ENCODE measurements around the gene HRH1. TPM values are rescaled to one million over a fixed set of nuclear protein-coding genes. Genes with fewer than 3 reads are reported as not detected.
"Not testable (repeated sequence)": the region's sequence is repeated elsewhere in the genome, so short reads cannot be mapped to it uniquely, and the experiment has no call there.

HRH1 gene
- total RNA-seq, 1 donor from 2014 or later, result 15.2 TPM

GRCh38 chr3:11201251-11202019, 47.1 kb downstream of the HRH1 start:
- no peak for DNase-seq (ENCODE audit: low spot score)

DNA sequence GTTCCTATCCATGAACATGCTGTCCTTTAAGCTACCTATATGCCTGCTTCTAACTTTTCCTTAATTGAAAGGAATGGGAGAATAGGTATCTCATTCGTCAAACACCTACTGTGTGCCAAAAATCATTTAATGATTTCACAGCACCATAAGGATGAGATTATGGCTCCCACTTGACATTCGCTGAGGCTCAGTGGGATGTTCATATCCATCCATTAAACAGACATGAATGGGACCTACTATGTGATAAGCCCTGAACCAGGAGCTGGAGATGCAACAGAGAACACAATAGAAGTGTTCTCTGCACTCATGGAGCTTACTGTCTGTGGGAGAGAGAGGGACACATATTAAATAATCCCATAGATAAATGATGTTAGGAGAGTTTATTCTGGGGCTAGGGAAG, 49.7 kb downstream of the HRH1 start:
- DNase-seq (ENCODE audit: low spot score), result no peak

DNA sequence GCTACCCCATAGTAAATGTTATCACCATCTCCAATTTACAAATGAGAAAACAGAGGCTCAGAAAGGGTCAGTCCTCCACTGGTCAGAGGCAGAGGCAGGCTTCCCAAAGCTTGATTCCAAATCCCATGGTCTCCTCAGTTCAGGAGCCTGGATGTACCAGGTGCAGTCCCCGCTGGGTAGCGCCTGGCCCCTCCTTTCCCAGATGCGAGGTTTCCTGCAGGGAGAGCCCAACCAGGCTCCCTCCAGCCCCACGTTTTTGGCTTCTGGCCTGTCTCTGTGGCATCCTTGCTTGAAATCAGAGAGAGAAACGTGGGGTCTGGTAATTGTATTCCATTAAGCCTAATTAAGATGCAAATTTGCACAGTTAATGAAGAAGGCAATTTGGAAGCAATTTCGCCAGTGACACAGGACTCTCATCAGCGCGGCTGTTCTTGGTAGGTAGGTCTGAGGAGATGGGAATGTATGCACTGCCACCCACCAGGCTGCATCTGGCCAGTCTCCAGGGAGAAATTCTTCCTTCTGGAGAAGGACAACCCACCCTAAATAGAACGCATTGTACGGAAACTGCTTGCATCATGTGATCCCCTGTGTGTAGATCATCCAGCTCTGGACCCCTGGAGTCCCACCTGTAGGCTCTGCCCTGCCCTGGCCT, 50.5 kb downstream of the HRH1 start:
- DNase-seq (ENCODE audit: low spot score), result no peak

DNA sequence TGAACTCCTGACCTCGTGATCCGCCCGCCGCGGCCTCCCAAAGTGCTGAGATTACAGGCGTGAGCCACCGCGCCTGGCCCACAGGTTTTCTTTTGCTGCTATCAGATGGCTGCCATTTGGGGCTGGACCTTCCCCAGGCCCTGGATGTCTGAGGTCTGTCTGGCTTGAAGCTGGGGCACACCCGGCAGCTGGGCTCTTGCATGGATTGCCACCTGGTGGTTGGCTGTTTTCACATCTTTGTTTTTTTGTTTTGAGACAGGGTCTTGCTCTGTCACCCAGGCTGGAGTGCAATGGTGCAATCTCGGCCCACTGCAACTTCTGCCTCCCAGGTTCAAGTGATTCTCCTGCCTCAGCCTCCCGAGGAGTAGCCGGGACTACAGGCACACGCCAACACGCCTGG, 51.6 kb downstream of the HRH1 start:
- DNase-seq (ENCODE audit: low spot score), result not testable (repeated sequence)

DNA sequence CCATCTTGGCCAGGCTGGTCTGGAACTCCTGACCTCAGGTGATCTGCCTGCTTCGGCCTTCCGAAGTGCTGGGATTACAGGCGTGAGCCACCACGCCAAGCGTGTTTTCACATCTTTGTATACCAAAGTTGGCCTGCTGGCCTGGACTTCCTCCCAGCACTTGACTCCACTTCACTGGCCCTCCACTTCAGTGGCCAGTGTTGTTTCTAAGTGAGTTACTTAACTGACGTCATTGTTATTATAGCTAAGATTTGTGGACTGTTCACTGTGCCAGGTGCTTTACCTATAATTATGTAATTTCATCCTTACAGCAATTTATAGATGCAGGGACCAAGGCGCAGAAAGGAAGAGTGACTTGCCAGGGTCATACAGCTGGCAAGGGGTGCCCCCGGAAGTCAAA, 52.0 kb downstream of the HRH1 start:
- DNase-seq (ENCODE audit: low spot score), result no peak

DNA sequence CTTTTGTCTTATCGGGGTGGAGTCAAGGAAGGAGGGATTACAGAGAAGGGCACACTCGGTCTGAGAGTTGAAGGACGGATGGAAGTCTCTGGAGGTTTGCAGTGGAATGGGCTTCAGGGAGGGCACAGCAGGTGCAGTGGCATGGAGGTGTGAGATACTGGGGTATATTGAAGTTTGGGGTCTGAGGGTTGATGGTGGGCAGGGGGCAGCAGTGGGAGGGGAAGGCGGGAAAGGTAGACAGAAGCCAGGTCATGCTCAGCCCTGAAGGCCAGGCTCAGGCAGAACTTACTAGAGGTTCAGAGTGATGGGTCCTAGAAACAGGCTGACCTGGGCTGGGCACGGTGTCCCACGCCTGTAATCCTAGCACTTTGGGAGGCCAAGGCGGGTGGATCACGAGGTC, 52.7 kb downstream of the HRH1 start:
- no peak for DNase-seq (ENCODE audit: low spot score)

DNA sequence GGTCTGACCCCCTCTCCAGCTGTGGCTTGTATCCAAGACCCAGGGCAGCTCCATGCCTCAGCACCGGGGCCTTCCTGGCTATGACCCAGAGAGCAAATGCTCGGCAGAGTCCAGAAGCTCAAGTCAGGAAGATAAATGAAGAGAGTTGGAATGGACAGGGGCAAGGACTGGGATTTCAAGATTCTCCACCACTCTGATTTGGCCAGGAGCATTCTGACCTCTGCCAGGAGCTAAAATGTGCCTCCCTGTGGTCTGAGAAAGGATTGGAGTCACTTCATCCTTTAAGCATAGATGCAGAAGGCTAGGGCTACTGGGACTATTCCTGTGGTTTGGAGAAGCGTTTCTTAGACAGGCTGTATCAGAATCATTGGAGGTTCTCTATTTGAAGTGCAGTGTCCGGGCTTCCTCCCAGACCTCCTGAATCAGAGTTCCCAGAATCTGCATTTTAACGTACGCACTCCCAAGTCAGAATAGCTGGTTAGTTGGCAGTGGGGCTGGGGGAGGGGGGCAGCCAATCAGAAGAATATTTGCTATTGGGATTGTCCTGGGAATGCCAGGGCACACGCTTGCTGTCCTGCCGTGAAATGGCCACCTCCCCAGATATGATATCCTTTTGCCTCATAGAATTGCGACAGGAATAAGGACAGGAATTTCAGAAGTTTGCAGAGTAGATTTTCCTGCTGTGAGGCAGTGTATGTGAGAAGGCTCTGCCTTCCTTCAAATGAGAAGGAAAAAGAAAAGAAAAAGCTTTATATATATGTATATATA, 57.4 kb downstream of the HRH1 start:
- no peak for DNase-seq (ENCODE audit: low spot score)

GRCh38 chr3:11212299-11212608, 58.0 kb downstream of the HRH1 start:
- no peak for DNase-seq (ENCODE audit: low spot score)

DNA sequence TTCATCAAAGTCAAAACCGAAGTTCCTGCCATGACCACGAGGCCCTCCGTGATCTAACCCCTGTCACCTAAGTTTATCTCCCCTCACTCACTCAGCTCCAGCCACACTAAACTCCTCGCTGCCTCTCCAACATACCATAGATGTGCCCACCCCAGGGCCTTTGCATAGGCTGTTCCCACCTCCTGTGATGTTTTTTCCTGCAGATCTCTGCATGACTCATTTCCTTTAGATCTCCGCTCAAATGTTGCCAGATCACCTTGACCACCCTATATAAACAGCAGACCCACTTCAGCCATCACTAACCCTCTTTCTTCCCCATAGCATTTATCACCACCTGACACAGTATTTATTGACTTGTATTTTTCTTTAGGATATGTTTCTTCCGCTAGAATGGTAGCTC, 58.5 kb downstream of the HRH1 start:
- DNase-seq (ENCODE audit: low spot score), result no peak

DNA sequence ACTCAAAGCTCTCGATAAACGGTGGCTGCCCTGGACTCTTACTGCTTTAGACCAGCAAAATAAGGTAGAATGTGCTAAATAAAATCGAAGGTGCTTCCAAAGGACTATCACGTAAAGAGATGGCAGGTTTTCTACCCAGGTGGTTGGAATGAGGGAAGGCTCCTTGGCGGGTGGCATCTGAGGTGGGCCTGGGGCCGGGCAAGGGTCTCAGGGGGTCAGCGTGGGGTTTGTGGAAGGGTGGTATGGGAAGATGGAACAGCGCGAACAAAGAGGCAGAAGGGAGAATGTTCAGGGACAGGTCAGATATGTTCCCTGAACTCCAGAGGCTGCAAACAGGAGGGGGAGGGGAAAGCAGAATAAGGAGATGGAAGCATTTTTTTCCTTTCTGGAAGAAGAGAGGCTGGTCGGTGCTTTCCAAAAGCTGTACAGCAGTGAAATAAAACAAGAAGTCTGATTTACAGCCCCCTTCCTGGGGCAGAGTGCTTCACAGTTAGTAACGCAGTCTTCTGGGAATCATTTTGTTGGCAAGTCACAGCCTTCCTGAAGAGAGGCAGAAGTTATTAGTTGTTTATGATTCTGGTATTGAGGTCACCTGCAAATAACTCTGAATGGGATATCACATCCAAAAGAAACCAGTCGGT, 59.6 kb downstream of the HRH1 start:
- no peak for DNase-seq (ENCODE audit: low spot score)

DNA sequence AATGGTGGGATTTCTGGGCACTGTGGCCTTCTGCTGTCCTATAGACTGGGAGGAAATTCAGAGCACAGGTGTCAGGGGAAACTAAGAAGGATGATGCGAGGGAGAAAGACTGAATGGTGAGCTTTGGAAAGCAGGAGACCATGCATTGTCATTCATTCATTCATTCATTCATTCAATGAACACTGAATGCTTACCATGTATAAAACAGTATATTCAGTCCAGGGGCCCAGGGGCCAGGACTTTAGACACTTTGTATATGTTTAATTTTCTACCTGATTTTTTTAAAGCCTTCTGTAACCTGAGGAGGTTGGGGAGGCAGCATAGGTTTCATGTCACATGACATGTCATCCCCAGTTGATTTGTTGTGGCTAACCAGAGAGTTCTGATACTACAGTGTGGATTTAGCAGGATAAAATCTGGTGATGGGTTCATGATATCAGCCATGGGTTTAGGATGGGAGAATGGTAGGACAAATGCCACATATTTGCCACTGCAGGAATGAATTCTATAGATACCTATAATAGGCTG, 60.2 kb downstream of the HRH1 start:
- DNase-seq (ENCODE audit: low spot score), result no peak

GRCh38 chr3:11217370-11217769, 63.1 kb downstream of the HRH1 start:
- DNase-seq (ENCODE audit: low spot score), result not testable (repeated sequence)

DNA sequence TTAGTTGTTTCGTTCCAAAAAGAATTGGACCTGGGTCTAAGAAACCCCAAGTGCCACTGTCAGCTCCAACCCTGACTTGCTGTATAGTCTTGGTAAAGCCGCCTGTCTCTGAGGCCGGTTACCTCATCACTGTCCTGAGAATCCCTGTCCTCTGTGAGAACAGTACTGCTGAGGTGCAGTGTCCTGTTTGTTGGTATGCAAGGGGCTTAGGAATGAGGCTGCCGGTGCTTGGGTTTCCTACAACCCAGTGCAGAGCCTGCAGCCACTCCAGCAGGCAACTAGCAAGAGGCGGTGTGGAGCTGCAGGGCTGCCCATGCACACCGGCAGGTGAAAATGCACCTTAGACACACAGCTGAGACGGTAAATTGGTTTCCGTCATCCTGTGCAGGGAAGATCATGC, 65.9 kb downstream of the HRH1 start:
- DNase-seq (ENCODE audit: low spot score), result no peak

DNA sequence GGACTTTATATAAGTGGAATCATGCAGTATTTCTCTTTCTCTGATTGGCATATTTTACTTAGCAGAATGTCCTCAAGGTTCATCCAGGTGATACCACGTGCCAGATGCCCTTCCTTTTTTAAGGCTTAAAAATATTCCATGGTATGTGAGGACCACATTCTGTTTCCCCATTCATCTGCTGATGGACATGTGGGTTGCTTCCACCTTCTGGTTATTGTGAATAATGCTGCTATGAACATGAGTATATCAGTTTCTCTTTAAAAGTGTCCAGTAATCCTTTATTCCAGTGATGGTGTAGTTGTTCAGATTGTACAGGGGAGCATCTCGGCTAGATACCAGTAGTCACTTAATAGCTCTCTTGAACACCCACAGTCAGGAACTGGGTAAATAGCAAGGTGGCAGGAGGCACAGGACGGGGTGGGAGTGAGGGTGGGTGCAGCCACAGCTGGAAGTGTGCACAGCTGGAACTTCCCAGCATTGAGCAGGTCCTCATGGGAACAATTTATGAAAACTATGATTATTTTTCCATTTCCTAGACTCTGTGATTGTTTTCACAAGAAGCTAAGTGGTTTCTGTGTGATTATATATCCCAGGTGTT, 67.6 kb downstream of the HRH1 start:
- DNase-seq (ENCODE audit: low spot score), result no peak

GRCh38 chr3:11224010-11224409, 69.7 kb downstream of the HRH1 start:
- no peak for DNase-seq (ENCODE audit: low spot score)

DNA sequence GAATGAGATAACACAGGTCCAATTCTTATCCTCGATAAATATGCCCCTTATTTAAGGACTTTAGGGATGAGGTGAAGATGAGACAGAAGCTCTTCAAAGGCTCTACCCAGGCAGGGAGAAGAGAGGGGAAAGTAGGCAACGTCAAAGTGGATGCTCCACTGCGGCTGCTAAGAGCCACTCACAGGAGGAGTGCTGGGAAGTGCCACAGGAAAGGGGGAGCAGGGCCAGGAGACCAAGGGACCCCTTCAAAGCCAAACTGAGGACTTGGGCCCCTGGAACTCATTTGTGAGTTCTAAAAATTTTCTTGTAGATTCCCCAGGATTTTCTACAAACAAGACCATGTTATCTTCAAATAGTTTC, 70.6 kb downstream of the HRH1 start:
- DNase-seq (ENCODE audit: low spot score), result no peak

DNA sequence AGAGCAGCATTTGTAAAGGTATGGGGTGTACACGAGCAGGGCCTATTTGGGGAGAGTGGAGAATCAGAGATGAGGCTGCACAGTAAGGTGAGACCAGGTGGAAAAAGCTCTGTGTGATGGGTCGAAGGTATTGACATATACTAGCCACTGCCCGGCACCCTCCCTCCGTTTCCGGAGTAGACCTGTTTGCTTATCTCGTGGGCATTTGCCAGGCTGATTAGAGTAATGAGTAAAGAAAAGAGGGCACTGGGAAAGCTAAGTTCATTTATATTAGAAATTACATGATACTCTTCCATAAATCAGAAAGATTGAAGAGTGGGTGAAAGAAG, 71.7 kb downstream of the HRH1 start:
- no peak for DNase-seq (ENCODE audit: low spot score)

DNA sequence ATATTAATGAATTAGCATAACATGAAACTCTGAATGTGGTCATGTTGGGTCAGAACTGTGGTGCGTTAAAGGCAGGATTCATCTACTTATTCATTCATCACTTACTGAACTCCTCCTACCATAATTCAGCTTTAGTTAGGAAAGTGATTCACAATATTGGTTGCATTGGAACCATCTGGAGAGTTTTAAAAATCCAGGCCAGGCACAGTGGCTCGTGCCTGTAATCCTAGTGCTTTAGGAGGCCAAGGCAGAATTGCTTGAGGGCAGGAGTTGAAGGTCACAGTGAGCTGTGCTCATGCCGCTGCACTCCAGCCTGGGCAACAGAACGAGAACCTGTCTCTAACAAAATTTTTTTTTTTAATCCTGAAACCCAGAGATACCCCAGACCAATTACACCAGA, 73.7 kb downstream of the HRH1 start:
- DNase-seq (ENCODE audit: low spot score), result no peak

DNA sequence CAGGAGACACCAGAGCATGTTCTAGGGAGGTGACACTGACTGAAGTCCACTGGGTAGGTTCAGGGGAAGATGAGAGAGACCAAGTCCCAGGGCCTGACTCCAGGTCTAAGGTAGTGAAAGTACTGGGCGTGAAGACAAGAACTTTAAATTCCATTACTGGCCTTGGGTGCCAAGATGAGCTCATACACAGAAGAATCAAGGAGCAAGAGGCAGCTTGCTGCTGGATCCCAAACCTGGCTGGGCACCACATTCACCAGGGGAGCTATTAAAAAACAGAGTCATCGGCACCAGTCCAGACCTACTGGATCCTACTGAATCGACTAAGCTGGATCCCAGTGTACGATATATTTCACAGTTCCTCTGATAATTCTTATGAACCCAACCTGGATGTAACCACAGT, 75.8 kb downstream of the HRH1 start:
- DNase-seq (ENCODE audit: low spot score), result no peak

DNA sequence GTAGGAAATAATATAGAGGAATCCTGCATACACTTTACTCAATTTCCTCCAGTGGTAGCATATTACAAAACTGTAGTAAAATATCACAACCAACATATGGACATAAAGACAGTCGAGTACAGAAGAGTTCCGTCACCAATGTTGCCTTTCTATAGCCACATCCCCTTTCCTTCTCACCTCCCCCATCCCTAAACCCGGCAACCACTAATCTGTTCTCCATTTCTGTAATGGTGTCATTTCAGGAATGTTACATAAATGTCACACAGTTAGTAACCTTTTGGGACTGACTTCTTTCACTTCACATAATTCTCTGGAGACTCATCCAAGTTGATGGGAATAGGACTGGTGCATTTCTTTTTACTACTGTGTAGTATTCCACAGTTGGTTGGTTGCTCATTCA, 76.5 kb downstream of the HRH1 start:
- DNase-seq (ENCODE audit: low spot score), result no peak

DNA sequence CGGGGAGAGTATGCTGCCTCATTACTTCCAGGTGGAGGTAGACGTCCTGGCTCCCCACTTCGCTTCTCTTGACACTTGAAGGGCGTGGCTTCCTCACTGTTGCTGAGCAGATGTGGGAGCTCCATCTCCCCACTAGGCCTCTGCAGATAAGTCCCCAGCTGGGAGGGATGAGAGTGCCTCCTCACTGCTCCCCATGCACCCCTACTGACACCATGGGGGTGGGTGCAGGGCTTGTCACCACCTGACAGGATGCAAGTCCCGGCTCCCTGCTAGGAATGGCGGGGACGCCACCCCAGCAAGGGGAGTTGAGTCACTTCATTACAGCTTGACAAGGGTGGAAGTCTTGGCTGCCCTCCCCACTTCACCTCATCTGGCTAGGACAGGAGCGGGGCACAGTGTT, 81.1 kb downstream of the HRH1 start:
- DNase-seq (ENCODE audit: low spot score), result no peak

All from umbilical cord (tissue), 2 donors.